ENCODE data around the gene ZNF320.
"Not testable (repeated sequence)": the region's sequence is repeated elsewhere in the genome, so short reads cannot be mapped to it uniquely, and the experiment has no call there.

Gene ZNF320

GRCh38 chr19:52910648-52911047 is 13.2 kb upstream of the ZNF320 start:
- DNase-seq (ENCODE audit: low spot score) = no peak
- no peak for TF ChIP-seq CTCF (IDR thresholded peaks at IDR 0.05; ENCODE audit: borderline replicate concordance, control extremely low read depth, extremely low read depth, insufficient read depth, missing control alignments)
- in situ Hi-C loops (cut with MboI; ENCODE audit: low sequenced_read_pairs, unreplicated experiment) = no loop called here

- DNase-seq (ENCODE audit: low spot score); in situ Hi-C loops (cut with MboI; ENCODE audit: low sequenced_read_pairs, unreplicated experiment): not testable (repeated sequence)
Observed at GRCh38 chr19:52904052-52904780, 6.8 kb upstream of the ZNF320 start.

- no peak for TF ChIP-seq CTCF (IDR thresholded peaks at IDR 0.05; ENCODE audit: borderline replicate concordance, control extremely low read depth, extremely low read depth, insufficient read depth, missing control alignments)
- in situ Hi-C loops (cut with MboI; ENCODE audit: low sequenced_read_pairs, unreplicated experiment) = no loop called here
- DNase-seq (ENCODE audit: low spot score) = no peak
Observed at GRCh38 chr19:52901842-52902241, 4.4 kb upstream of the ZNF320 start.

GRCh38 chr19:52898596-52898995 is 1.2 kb upstream of the ZNF320 start:
- DNase-seq (ENCODE audit: low spot score); in situ Hi-C loops (cut with MboI; ENCODE audit: low sequenced_read_pairs, unreplicated experiment): not testable (repeated sequence)

GRCh38 chr19:52898101-52898500 is 666 bp upstream of the ZNF320 start:
- in situ Hi-C loops (cut with MboI; ENCODE audit: low sequenced_read_pairs, unreplicated experiment) = no loop called here
- no peak for DNase-seq (ENCODE audit: low spot score)
- no peak for TF ChIP-seq CTCF (IDR thresholded peaks at IDR 0.05; ENCODE audit: borderline replicate concordance, control extremely low read depth, extremely low read depth, insufficient read depth, missing control alignments)

DNA sequence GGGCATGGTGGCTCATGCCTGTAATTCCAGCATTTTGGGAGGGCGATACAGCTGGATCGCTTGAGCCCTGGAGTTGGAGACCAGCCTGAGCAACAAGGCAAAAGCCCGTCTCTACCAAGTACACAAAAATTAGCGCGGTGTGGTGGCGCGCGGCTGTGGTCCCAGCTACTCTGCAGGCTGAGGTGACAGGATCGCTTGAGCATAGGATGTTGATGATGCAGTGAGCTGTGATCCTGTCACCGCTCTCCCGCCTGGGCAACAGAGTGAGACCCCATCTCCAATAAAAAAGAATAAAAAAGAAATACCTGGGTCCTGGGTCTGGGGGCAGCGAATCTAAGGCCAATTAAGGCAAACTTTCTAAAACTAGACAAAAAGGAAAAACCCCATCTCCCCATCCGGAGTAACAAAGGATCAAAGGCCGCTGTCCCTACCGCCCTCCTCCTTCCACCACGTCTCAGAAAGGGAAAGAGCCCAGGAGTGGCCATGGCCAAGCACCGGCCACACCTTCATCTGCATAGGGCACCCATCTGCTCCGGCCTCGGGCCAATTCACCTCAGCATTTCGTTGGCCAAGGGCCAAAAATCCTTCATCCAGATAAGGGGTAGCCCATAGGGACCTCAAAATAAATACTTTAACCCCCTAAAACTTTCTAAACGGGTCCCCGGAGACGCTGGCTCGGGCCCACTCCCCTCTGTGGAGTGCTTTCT is 851 bp downstream of the ZNF320 start:
- in situ Hi-C loops (cut with MboI; ENCODE audit: low sequenced_read_pairs, unreplicated experiment) = no loop called here
- DNase-seq (ENCODE audit: low spot score) = peak; percentile 43
- TF ChIP-seq CTCF (IDR thresholded peaks at IDR 0.05; ENCODE audit: borderline replicate concordance, control extremely low read depth, extremely low read depth, insufficient read depth, missing control alignments) = no peak

- in situ Hi-C loops (cut with MboI; ENCODE audit: low sequenced_read_pairs, unreplicated experiment) = no loop called here
- DNase-seq (ENCODE audit: low spot score) = no peak
- TF ChIP-seq CTCF (IDR thresholded peaks at IDR 0.05; ENCODE audit: borderline replicate concordance, control extremely low read depth, extremely low read depth, insufficient read depth, missing control alignments) = no peak
Observed at GRCh38 chr19:52891336-52891735, 6.1 kb downstream of the ZNF320 start.

Measured in GM13976 (cell line).